ENCODE data around the gene KCNMB2.
"Not testable (repeated sequence)": the region's sequence is repeated elsewhere in the genome, so short reads cannot be mapped to it uniquely, and the experiment has no call there.

Gene KCNMB2

GRCh38 chr3:178849199-178849910 is 313.1 kb downstream of the KCNMB2 start:
- in situ Hi-C loops (cut with HindIII; ENCODE audit: low sequenced_read_pairs): no loop called here

DNA sequence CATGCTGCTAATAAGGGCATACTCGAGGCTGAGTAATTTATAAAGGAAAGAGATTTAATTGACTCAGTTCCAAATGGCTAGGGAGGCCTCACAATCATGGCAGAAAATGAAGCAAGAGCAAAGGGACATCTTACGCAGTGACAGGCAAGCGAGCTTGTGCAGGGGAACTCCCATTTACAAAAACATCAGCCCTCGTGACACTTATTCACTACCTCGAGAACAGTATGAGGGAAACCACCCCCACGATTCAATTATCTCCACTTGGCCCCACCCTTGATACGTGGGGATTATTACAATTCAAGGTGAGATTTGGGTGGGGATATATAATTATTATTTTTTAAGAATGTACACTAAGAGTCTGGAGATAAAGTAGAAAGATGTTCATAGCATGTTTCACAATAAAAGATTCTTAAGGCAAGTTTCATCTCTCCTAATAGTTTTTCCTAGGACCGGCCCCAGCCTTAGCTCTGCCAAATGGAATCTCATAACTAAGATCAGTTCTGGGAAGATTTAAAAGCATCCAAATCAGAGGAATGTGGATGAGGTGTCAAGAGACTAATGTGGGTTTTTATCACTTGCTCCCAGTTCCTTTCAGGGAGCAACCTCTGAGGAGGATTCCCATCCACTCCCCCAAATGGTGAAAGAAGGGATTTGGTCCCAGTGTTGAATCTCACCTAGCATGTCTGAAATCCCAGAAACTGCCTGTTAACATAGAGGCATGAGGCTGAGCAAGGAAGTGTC is 314.4 kb downstream of the KCNMB2 start:
- in situ Hi-C loops (cut with HindIII; ENCODE audit: low sequenced_read_pairs): no loop called here

- in situ Hi-C loops (cut with HindIII; ENCODE audit: low sequenced_read_pairs): no loop called here
These were observed 315.3 kb downstream of the KCNMB2 start for GRCh38 chr3:178851564-178851963.

DNA sequence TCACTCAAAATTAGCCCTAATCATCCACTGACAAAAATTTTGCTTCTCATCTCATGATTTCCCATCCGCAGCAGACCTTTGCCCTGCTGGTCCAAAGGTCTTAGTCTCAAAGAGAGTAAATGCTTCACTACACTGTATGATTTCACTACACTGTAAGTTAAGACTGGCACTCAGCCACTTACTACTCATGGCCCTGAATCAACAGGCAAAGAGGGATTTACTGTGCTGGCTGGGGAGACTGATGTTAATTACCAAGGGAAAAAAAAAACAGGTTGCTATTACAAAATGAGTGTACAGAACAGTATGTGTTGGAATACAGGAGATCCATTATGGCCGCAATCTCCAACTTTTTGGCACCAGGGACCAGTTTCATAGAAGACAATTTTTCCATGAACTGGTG is 320.6 kb downstream of the KCNMB2 start:
- in situ Hi-C loops (cut with HindIII; ENCODE audit: low sequenced_read_pairs): no loop called here

DNA sequence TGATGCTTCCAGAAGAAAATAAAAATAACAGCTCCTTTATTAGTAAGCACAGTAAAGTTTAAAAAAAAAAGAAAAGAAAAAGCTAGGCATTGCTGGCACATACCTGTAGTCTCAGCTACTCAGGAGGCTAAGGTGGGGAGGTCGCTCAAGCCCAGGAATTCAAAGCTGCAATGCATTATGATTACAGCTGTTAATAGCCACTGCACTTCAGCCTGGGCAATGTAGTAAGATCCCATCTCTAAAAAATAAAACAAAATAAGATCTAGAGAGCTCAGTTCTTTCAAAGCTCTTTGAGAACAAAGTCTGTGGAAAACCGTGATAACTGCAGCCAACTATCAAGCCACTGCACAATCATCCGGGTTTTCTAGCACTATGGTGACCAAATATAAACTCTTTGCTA is 323.1 kb downstream of the KCNMB2 start:
- in situ Hi-C loops (cut with HindIII; ENCODE audit: low sequenced_read_pairs): no loop called here

DNA sequence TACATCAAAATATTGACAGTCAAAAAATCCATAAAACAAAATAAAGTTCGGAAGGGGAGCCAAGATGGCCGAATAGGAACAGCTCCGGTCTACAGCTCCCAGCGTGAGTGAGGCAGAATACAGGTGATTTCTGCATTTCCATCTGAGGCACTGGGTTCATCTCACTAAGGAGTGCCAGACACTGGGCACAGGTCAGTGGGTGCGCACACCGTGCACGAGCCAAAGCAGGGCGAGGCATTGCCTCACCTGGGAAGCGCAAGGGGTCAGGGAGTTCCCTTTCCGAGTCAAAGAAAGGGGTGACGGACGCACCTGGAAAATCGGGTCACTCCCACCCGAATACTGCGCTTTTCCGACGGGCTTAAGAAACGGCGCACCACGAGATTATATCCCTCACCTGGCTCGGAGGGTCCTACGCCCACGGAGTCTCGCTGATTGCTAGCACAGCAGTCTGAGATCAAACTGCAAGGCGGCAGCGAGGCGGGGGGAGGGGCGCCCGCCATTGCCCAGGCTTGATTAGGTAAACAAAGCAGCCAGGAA is 323.7 kb downstream of the KCNMB2 start:
- in situ Hi-C loops (cut with HindIII; ENCODE audit: low sequenced_read_pairs): not testable (repeated sequence)

- in situ Hi-C loops (cut with HindIII; ENCODE audit: low sequenced_read_pairs): no loop called here
These were observed 332.4 kb downstream of the KCNMB2 start for GRCh38 chr3:178868681-178869080.

- in situ Hi-C loops (cut with HindIII; ENCODE audit: low sequenced_read_pairs): no loop called here
These were observed 333.8 kb downstream of the KCNMB2 start for GRCh38 chr3:178870085-178870484.

DNA sequence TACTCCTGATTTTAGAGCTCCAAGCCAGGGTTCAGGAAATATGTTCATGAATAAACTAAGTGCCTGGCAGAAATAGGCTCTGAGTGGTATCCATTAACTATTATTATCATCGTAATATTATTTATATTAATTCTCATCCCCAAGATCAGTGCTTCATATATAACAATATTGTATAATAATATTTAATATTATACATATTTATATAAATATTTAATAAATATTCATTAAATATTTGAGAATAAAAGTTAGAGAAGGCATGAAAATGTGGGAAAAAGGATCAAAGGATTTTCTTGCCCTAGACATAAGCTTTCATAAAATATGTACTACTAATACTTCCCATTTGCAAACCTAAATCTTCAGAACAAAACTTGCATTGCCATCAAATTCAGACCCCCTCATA is 338.9 kb downstream of the KCNMB2 start:
- in situ Hi-C loops (cut with HindIII; ENCODE audit: low sequenced_read_pairs): no loop called here

DNA sequence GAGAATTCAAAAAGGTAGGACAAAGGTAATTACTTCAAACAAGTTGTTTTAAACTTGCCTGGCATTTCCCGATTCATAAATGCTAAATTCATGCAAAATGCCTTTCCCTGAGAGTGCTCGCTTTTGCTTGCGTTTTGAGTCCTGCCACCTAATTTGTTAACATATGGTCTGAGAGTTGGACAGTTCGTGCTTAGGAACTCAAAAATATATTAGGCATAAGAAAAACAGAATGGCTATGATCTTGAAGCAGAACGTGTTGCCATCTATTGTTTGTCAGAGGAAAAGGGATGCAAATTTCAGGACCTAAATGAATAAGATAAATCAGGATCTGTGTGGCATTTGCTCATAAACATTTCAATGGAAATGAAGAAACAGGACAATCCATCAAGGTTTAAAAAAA is 339.6 kb downstream of the KCNMB2 start:
- in situ Hi-C loops (cut with HindIII; ENCODE audit: low sequenced_read_pairs): no loop called here

GRCh38 chr3:178880274-178880673 is 344.0 kb downstream of the KCNMB2 start:
- in situ Hi-C loops (cut with HindIII; ENCODE audit: low sequenced_read_pairs): no loop called here
